ENCODE measurements around the gene GRIK3.

GRIK3 gene

GRCh38 chr1:37042506-37042905 lies 8.2 kb upstream of the GRIK3 start:
- no peak for DNase-seq

- DNase-seq: no peak
Observed at GRCh38 chr1:37041483-37041882, 7.2 kb upstream of the GRIK3 start.

GRCh38 chr1:37040773-37041172 lies 6.5 kb upstream of the GRIK3 start:
- DNase-seq: no peak

DNA sequence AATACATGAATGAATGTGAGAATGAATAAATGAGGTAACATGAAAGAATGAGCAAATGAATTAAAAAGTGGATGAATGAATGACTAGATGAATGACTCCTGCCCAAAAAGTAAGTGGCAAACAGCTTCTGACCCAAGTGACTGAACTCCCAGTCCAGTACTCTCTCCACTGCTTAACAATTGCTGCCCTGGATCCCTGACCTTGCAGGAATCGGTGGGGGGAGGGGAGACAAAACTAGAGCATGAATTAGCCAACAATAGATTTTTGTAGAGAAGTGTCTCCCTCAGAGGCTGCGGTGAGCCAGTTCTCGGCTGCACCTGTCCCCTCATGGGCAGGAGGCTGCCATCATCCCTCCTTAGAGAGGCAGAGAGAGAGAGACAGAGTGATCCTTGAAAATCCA lies 5.9 kb upstream of the GRIK3 start:
- no peak for DNase-seq

DNA sequence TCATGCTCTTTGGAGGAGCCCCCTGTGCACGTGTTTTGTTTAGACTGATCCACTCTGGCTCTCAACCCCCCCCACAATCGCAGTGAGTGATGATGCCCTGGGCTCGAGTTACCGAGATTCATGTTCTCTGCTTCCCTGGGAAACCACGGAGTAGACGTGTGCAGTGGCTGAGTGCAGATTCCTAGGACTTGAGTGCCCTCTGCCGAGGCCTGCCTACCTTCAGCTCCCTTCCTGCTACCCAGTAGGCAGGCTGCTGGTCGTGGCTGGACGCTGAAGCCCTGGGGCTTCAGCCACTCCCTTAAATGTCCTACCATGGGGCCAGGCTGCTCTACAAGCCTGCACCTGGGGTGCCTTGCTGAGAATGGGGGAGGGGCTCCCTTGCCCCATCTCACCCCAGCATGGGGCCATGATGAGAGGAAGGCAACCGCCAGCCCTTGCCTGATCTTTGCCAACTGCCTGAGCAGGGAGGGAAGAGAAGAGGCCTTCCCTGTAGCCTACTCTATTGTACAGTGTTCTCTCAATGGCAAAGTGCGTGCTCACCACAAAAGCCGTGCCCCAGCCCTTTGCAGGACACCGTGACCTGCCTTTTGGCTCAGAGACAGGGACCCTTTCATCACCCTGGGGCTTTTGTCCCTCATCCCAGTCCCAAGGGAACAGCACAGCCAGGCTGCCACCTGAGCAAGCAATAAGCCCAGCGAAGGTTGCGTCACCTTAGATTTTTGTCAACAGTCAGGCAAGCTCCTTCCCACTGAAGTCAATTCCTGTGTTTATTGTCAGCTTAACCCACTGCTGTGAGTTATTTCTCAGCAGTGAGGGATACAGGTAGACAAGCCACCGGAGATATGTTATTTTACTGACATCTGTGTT lies 4.1 kb upstream of the GRIK3 start:
- DNase-seq: peak; percentile 82

GRCh38 chr1:37037690-37038089 lies 3.4 kb upstream of the GRIK3 start:
- DNase-seq: no peak

GRCh38 chr1:37036667-37037053 lies 2.3 kb upstream of the GRIK3 start:
- no peak for DNase-seq

DNA sequence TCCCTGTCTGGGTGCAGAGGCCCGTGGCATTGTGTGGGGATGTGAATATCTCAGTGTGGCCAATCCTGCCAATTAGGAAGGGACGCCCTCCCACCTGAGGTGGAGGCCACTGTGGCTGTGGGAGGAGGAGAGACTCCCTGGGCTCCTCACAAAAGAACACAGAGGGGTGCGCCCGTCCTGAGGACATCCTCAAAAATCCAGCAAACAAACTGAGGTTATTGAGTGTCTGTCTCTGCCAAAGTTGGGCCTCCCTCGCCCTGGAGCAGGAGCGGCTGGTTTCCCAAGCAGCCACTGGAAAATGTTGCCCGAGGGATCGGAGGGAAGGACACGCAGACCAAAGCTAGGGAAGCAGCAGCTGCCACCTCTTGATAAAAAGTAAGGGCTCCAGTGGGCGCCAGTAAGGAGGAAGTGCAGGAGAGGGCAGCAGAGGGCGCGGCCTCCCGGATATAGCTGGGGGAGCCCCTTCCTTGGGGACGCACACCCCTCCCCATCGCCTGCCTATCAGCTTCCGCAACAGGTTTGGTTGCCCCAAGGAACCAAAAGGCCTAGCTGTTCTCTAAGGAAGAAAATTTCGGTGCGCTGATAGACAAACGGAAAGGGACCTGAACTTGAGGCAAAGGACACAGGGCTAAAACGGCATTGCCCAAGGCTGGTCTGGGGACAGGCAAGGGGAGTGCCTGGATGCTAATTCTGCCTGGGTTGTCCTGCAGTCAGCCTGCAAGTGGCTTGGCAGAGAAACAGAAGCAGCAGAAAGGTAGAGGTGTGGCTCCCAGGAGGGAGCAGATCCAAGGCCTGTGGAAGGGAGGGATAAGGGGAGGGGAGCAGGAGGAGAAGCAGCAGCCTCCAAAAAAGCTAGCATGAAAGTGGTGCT lies 1.7 kb upstream of the GRIK3 start:
- DNase-seq: no peak

DNA sequence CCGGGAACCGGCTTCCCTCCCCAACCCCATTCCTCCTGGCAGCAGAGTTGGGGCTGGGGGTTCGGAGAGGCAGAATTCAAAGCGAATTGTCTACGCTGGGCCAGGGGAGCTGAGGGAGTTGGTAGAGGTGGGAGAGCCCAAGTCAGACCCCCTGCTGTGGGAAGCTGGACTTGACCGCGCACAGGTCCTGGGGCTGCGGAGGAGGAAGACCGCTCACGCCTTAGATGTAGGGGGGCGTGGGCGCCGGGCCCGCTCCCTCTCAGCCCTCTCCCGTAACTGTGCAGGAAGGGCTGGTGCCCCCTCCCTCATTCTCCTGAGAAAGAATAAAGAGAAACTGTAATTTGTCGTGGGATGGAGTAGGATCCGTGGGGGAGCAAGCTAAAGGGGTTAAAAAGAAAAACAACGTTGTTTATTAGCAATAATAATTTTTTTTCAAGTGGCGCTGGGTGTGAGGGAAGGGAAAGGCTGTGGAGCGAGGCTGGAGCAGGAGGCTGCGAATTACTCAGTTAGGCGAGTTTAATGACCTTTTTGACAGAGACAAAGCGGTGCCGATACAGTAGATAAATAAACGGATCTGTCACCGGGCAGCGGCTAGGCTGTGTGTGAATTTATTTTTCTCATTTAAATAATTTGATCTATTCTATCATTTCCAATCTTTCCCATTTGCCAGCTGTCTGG lies 838 bp upstream of the GRIK3 start:
- no peak for DNase-seq

- no peak for DNase-seq
Observed at GRCh38 chr1:37033355-37034101, 787 bp downstream of the GRIK3 start.

DNA sequence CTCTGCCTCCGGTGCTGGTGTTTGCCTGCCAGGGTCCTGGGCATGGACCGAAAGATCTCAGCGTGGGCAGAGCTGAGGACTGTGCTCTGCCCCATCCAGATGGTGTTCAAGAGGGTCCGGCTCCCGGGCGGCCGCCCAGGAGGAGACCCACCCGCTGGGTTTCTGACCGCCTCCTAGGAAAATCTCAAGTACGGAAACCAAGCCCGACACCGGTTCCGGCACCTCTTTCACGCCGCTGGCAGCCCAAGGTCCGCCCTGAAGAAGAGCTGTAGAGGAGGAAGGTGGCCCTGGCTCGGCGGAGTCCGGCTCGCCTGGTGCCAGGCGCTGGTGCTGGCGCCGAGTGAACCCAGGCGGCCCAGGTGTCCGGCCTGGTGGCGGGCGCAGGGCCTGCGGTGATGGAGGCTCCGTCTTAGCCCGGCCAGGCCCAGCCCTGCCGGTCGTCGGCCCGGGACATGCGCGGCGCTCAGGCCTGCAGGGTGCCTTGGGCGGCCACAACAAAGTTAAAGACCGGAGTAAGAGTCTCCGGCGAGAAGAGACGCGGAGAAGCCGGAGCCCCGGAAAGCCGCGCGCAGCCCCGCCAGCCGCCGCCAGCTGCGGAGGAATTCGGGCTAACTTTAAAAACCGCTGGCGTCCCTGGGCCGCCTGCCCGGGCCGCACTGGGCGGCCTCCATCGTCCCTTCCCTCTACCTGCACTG lies 1.5 kb downstream of the GRIK3 start:
- no peak for DNase-seq

- DNase-seq: no peak
Observed at GRCh38 chr1:37031871-37032270, 2.4 kb downstream of the GRIK3 start.

DNA sequence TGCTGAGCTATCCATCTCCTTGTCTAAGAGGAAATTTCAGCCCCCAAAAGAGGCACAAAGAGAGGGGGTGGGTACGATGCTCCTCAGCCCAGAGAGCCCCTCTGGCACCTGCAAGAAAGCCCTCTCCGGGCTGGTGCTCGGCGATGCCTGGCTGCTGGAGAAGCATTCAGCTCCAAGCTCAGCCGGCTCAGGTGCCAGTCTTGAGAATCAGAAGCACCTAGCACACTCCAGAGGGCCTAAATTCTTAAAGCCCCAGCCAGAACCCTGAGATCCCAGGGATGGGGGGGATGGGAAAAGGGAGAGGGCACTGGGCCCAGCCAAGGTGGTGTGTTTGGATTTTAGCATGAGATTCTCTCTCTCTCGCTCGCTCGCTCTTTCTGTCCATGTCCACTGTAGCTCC lies 2.9 kb downstream of the GRIK3 start:
- DNase-seq: no peak

GRCh38 chr1:37028981-37029617 lies 5.2 kb downstream of the GRIK3 start:
- no peak for DNase-seq

DNA sequence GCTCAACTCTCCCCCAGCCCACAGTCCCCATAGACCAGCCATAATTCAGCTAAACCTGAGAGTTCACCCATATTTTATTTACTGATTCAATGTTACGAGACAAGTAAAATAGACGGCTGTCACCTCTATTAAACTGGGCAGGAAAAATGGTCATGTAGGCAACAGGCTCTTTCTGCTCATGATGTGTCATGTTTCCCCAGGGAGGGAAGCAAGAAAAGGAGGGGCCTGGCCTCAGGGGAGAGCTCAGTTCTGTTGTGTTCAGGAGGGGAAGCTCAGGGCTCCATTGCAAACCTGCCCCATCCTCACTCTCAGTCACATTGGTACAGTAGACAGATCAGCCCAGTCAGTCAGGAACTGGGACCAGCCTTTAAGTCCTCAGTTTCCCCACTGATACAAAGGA lies 12.8 kb downstream of the GRIK3 start:
- DNase-seq: no peak

- DNase-seq: no peak
Observed at GRCh38 chr1:37020653-37021277, 13.6 kb downstream of the GRIK3 start.

GRCh38 chr1:37018510-37018909 lies 15.8 kb downstream of the GRIK3 start:
- no peak for DNase-seq

GRCh38 chr1:37017720-37018119 lies 16.6 kb downstream of the GRIK3 start:
- DNase-seq: no peak

DNA sequence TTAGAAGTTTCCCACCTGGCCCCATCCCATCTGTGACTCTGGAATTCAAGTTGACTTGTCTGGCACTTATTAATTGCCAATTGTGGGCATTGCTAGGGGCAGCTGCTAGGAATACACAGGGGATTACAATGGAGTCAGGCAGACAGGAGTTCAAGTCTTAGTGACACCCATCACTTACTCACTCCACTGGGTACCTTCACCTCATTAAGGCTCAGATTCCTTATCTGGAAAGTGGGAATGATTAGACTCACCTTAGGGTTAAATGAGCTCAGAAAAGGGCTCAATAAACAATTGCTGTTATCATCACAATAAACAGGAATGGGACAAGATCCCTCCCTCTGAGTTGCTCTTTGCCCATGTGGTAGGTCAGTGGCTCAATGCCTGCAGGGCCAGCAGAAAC lies 18.2 kb downstream of the GRIK3 start:
- DNase-seq: no peak

DNA sequence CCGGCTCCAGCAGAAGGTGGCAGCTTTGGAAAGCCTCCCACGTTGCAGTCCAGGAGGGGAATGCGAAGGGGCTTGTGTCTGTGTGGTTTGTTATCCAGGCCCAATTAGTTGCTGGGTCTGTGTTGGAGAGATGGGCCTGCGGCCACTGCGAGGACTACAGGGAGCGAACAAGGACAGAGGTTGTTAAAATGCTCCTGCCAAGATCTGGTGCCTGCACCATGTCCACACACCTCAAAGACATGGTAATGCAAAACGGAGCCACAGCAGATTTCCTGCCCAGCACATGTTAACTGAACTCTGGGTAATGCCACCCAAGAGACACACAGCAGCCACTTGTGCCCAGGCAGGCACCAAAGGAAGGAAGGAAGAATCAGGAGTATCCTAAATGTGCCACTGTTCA lies 18.6 kb downstream of the GRIK3 start:
- no peak for DNase-seq

- DNase-seq: no peak
Observed at GRCh38 chr1:37012226-37012625, 22.1 kb downstream of the GRIK3 start.
